Bronchial epithelial cell (primary cell): ENCODE measurements around the gene SLC12A3. TPM values are rescaled to one million over a fixed set of nuclear protein-coding genes. Genes with fewer than 3 reads are reported as not detected.
"Not testable (repeated sequence)": the region's sequence is repeated elsewhere in the genome, so short reads cannot be mapped to it uniquely, and the experiment has no call there.

ENCODE experiments used
- DNase-seq: peaks from one replicate; pipeline ENCODE4 v3.0.0-alpha.2; 2010; ENCODE audit warnings: low read depth
- FAIRE-seq: peaks from 2 replicates; lab custom pipeline; 2011; peaks lifted over from hg19 to GRCh38; lab: Jason Lieb, UNC
- H3K27me3 ChIP-seq: 2 replicates; pipeline ENCODE4 v1.5.1; 2011; ENCODE audit warnings: low read length; ENCODE audit not compliant: control insufficient read depth, insufficient read depth
- H3K36me3 ChIP-seq: 2 replicates; pipeline ENCODE4 v1.5.1; 2011; ENCODE audit warnings: low read length; ENCODE audit not compliant: control insufficient read depth, insufficient read depth
- H3K4me3 ChIP-seq: 2 replicates; pipeline ENCODE4 v1.5.1; 2011; ENCODE audit warnings: mild to moderate bottlenecking, low read depth, low read length, control low read depth
- CTCF ChIP-seq: IDR thresholded peaks from 2 replicates; pipeline ENCODE4 v1.5.1; 2011; ENCODE audit warnings: mild to moderate bottlenecking, moderate library complexity, low read length, control low read depth, inconsistent platforms; ENCODE audit not compliant: insufficient read depth, severe bottlenecking
- total RNA-seq: library from RNA; depleted of rRNA; stranded (reverse); fragments of >200 nt; gene quantifications from 2 replicates; pipeline ENCODE4 v1.2.1, GENCODE V29; 2014

SLC12A3 gene
- total RNA-seq, 1 donor from 2014 or later: not detected

DNA sequence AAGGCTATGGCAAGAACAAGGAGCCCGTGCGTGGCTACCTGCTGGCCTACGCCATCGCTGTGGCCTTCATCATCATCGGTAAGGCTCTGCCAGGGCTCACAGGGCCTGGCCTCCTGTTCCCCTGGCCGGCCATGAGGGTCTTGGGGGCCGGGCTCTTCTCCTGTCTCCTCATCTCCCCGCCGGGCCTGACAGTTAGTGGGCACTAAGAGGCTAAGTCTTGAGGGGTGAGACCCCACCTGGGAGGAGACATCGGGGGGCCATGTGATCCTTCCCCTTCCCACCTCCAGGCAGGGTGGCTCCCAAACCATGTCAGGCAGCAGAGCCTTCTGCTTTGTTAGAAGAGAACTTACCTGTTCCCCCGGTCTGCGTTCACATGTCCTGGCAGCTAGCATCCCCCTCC lies 15.2 kb downstream of the SLC12A3 start:
- no peak for TF ChIP-seq CTCF
- DNase-seq: no peak
- Histone ChIP-seq H3K36me3 (no peaks in the 10 kb centered on the region), H3K27me3 (no peaks in the 10 kb centered on the region), H3K4me3 (no peak overlapping the region)
- FAIRE-seq: no peak

DNA sequence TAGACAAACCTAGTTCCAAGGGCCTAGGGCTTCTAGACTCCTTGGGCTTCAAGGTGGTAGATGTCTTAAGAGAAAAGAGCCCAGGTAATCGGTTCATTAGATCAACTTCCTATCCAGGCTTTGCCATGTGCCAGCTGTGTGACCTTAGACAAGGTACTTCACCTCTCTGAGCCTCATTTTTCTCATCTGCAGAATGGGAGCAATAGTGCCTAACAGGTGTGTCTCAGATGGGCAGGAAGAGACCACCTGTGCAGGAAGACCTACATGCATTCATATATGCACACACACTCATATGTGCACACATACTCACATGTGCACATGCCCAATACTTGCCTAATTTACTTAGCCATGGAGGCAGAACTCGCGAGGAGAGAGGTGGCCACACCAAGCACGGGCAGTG lies 15.7 kb downstream of the SLC12A3 start:
- no peaks in the 10 kb centered on the region for H3K36me3 ChIP-seq
- FAIRE-seq: no peak
- H3K27me3 ChIP-seq: no peaks in the 10 kb centered on the region
- no peak for TF ChIP-seq CTCF
- DNase-seq: no peak
- H3K4me3 ChIP-seq: no peak overlapping the region

GRCh38 chr16:56882077-56882800 lies 17.2 kb downstream of the SLC12A3 start:
- Histone ChIP-seq H3K4me3 (no peak overlapping the region), H3K36me3 (no peaks in the 10 kb centered on the region), H3K27me3 (no peaks in the 10 kb centered on the region)
- no peak for TF ChIP-seq CTCF
- DNase-seq (no peak), FAIRE-seq (no peak)

DNA sequence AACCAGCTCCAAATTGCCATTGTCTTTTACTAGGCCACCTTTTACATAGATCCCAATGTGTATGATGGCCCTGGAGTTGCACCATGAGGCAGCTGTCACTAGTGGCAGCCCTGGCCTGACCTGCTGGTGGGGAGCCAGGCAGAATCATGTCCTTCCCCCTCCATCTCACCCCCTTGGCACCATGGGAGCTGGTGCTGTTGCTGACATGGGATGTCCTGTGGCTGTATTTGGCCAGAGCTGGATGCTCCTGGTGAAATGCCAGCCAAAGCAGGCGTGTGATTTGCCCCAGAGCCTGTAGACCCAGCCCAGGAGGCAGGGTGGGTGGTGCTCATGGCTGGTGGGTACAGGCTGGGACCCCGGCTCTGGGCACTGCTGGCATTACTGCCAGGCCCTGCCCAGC lies 18.6 kb downstream of the SLC12A3 start:
- no peak for FAIRE-seq
- TF ChIP-seq CTCF: no peak
- H3K36me3 ChIP-seq: no peaks in the 10 kb centered on the region
- H3K4me3 ChIP-seq: no peak overlapping the region
- H3K27me3 ChIP-seq: no peaks in the 10 kb centered on the region
- no peak for DNase-seq

DNA sequence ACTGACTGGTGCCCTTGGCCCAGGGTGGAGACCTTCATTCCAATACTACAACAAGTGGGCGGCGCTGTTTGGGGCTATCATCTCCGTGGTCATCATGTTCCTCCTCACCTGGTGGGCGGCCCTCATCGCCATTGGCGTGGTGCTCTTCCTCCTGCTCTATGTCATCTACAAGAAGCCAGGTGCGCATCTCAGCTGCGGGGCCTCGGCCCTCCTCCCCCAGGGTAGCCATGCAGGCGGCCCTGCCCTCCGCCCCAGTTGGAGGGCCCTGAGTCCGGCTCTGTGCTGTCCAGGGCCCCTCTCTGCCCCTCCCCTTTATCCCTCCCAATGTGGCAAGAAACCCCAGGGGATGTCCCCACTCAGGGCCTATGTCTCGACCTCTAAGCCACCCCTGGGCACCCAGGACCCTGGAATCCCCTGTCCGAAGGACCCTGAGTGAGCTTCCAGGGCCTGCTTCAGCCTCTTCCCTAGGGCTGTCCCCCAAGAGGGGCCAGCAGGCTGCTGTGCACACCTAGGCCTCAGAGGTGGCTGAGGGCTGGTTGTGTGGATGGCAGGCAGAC lies 19.1 kb downstream of the SLC12A3 start:
- no peaks in the 10 kb centered on the region for H3K36me3 ChIP-seq
- TF ChIP-seq CTCF: no peak
- FAIRE-seq (no peak), DNase-seq (no peak)
- no peak overlapping the region for H3K4me3 ChIP-seq
- no peaks in the 10 kb centered on the region for H3K27me3 ChIP-seq

- H3K4me3 ChIP-seq, DNase-seq, H3K36me3 ChIP-seq, H3K27me3 ChIP-seq, FAIRE-seq: not testable (repeated sequence)
Observed at GRCh38 chr16:56884929-56885328, 19.9 kb downstream of the SLC12A3 start.
